Transverse colon (tissue), 4 donors: ENCODE results near the gene CEMIP2. TPM values are rescaled to one million over a fixed set of nuclear protein-coding genes. Genes with fewer than 3 reads are reported as not detected.

Source experiments
- DNase-seq: peaks from one replicate; pipeline ENCODE4 v3.0.0-alpha.2; 2019
- H3K27ac ChIP-seq, 4 donors: fragments of 200-600 bp; sonication (generic); 2 replicates each; pipeline ENCODE4 v1.5.1; 2016 to 2018; ENCODE audit warnings: inconsistent platforms in 4 of 4
- H3K27me3 ChIP-seq: fragments of 200-600 bp; sonication (generic); 2 replicates; pipeline ENCODE4 v1.5.1; 2017; ENCODE audit warnings: inconsistent platforms
- H3K36me3 ChIP-seq, 4 donors: fragments of 200-600 bp; sonication (generic); 2 replicates each; pipeline ENCODE4 v1.5.1; 2017 to 2019; ENCODE audit warnings: inconsistent platforms in 4 of 4
- H3K4me1 ChIP-seq, 4 donors: fragments of 200-600 bp; sonication (generic); 2 replicates each; pipeline ENCODE4 v1.5.1; 2017 to 2020; ENCODE audit warnings: inconsistent platforms in 4 of 4
- H3K4me3 ChIP-seq, 4 donors: fragments of 200-600 bp; sonication (generic); 1 replicate in 1 of 4; 2 replicates in 3 of 4; pipeline versions ENCODE4 v1.5.1 to v1.6.1; 2017 to 2019; ENCODE audit warnings: inconsistent platforms in 4 of 4
- H3K9me3 ChIP-seq, 2 donors: fragments of 200-600 bp; sonication (generic); 2 replicates each; pipeline ENCODE4 v1.5.1; 2017 to 2019; ENCODE audit warnings: inconsistent platforms in 2 of 2
- CTCF ChIP-seq, 5 experiments: fragments of 200-600 bp in 3 of 5; fragments of 450-650 bp in 2 of 5; sonication (generic) in 3 of 5; IDR thresholded peaks; 1 replicate in 2 of 5; 2 replicates in 3 of 5; pipeline ENCODE4 v1.5.1; 2016 to 2017; ENCODE audit warnings: antibody characterized with exemption in 5 of 5, inconsistent platforms in 3 of 5, mild to moderate bottlenecking in 2 of 5, moderate library complexity in 1 of 5
- EP300 ChIP-seq: sonication (generic); formaldehyde crosslinking; IDR thresholded peaks from one replicate; pipeline ENCODE4 v1.6.1; 2017; ENCODE audit warnings: antibody characterized with exemption, low read depth
- POLR2A ChIP-seq: fragments of 450-650 bp; IDR thresholded peaks from one replicate; pipeline ENCODE4 v1.6.1; 2016; ENCODE audit warnings: antibody characterized with exemption, mild to moderate bottlenecking, moderate library complexity
- POLR2AphosphoS5 ChIP-seq, 3 donors: sonication (generic); formaldehyde crosslinking; IDR thresholded peaks; one replicate each; pipeline ENCODE4 v1.6.1; 2016; ENCODE audit warnings: antibody characterized with exemption in 3 of 3
- WGBS, 2 donors: methylation state at CpG; one replicate each; pipeline ENCODE4 v1.1.5; 2018; ENCODE audit warnings: low coverage in 1 of 2; 5-methylcytosine and 5-hydroxymethylcytosine counted together
- in situ Hi-C, 4 donors: fragments of 200-750 bp; cut with MboI; loops; one replicate each; pipeline versions ENCODE4 v1.15.0 to v1.15.1; 2017; ENCODE audit warnings: low sequenced_read_pairs in 3 of 4, low pct_ligation_motif_present in 1 of 4, low pct_unique_long_range_greater_than_20kb in 1 of 4
- intact Hi-C: fragments of 100-400 bp; cut with DNase I; formaldehyde crosslinking; loops from one replicate; pipeline ENCODE4 v1.15.1; 2023; ENCODE audit warnings: low total_unique reads
- total RNA-seq, 4 donors: library from RNA; depleted of rRNA; stranded (reverse); fragments of >200 nt; gene quantifications; one replicate each; pipeline ENCODE4 v1.1.0, GENCODE V29; 2016

Gene CEMIP2
- total RNA-seq, 4 donors from 2014 or later = 56.3 to 352 (median 236) TPM

- in situ Hi-C loops (loop anchor here in 1 of 4 donors (25.0 kb wide), 1 partner anchor 144 kb away; no protein-coding TSS in a partner anchor), intact Hi-C loops (no loop called here)
- no peak for DNase-seq
- TF ChIP-seq CTCF (IDR thresholded peaks at IDR 0.05) (no peak), POLR2A (no peak), EP300 (no peak), POLR2AphosphoS5 (IDR thresholded peaks at IDR 0.05) (no peak)
- Histone ChIP-seq H3K27ac (no peak overlapping the region), H3K4me3 (no peak overlapping the region), H3K9me3 (no peaks in the 10 kb centered on the region), H3K4me1 (peaks cover 11 to 50% (median 27%) of the 10 kb centered on the region in 4 donors), H3K27me3 (no peaks in the 10 kb centered on the region), H3K36me3 (no peaks in the 10 kb centered on the region)
- 91 to 95% methylated on average over 1 of the region's 1 CpG for WGBS, 2 donors
These were observed 12.4 kb downstream of the CEMIP2 start for GRCh38 chr9:71755869-71756268.

GRCh38 chr9:71755230-71755629, 13.1 kb downstream of the CEMIP2 start:
- no peak for DNase-seq
- TF ChIP-seq EP300 (no peak), CTCF (IDR thresholded peaks at IDR 0.05) (no peak), POLR2AphosphoS5 (IDR thresholded peaks at IDR 0.05) (no peak), POLR2A (no peak)
- H3K4me1 ChIP-seq = peaks cover 11 to 44% (median 21%) of the 10 kb centered on the region in 4 donors
- intact Hi-C loops (no loop called here), in situ Hi-C loops (loop anchor here in 1 of 4 donors (25.0 kb wide), 1 partner anchor 143 kb away; no protein-coding TSS in a partner anchor)
- H3K36me3 ChIP-seq = no peaks in the 10 kb centered on the region
- H3K27me3 ChIP-seq = no peaks in the 10 kb centered on the region
- 97% methylated on average over 2 of the region's 2 CpGs; no CpG with 5 or more reads in 1 of the 2 donors for WGBS, 2 donors
- H3K9me3 ChIP-seq = no peaks in the 10 kb centered on the region
- H3K27ac ChIP-seq = no peak overlapping the region
- no peak overlapping the region for H3K4me3 ChIP-seq

GRCh38 chr9:71754151-71754550, 14.2 kb downstream of the CEMIP2 start:
- H3K4me1 ChIP-seq = peaks cover 10 to 33% (median 14%) of the 10 kb centered on the region in 4 donors
- H3K36me3 ChIP-seq = peaks cover 0 to 10% (median 4%) of the 10 kb centered on the region in 4 donors
- no peaks in the 10 kb centered on the region for H3K27me3 ChIP-seq
- TF ChIP-seq POLR2A (no peak), EP300 (no peak), POLR2AphosphoS5 (IDR thresholded peaks at IDR 0.05) (no peak), CTCF (IDR thresholded peaks at IDR 0.05) (no peak)
- no peak overlapping the region for H3K27ac ChIP-seq
- intact Hi-C loops = no loop called here
- no peak for DNase-seq
- in situ Hi-C loops = loop anchor here in 1 of 4 donors (25.0 kb wide), 1 partner anchor 142 kb away; no protein-coding TSS in a partner anchor
- no peak overlapping the region for H3K4me3 ChIP-seq
- 78 to 87% methylated on average over 4 of the region's 4 CpGs for WGBS, 2 donors
- H3K9me3 ChIP-seq = no peaks in the 10 kb centered on the region

- H3K9me3 ChIP-seq = no peaks in the 10 kb centered on the region
- TF ChIP-seq EP300 = no peak
- TF ChIP-seq POLR2A = no peak
- TF ChIP-seq POLR2AphosphoS5 (IDR thresholded peaks at IDR 0.05) = no peak
- no peak for TF ChIP-seq CTCF (IDR thresholded peaks at IDR 0.05)
- H3K27me3 ChIP-seq = no peaks in the 10 kb centered on the region
- H3K4me3 ChIP-seq = no peak overlapping the region
- H3K27ac ChIP-seq = no peak overlapping the region
- WGBS, 2 donors = 71 to 96% methylated on average over 1 to 3 of the region's 3 CpGs
- H3K36me3 ChIP-seq = peaks cover 0 to 16% (median 8%) of the 10 kb centered on the region in 4 donors
- in situ Hi-C loops (loop anchor here in 1 of 4 donors (25.0 kb wide), 1 partner anchor 141 kb away; no protein-coding TSS in a partner anchor), intact Hi-C loops (no loop called here)
- no peak for DNase-seq
- H3K4me1 ChIP-seq = peaks cover 0 to 21% (median 2%) of the 10 kb centered on the region in 4 donors
These were observed 15.4 kb downstream of the CEMIP2 start for GRCh38 chr9:71752928-71753327.
